ENCODE measurements around the gene POLR2L. TPM values are rescaled to one million over a fixed set of nuclear protein-coding genes. Genes with fewer than 3 reads are reported as not detected.

POLR2L gene
- polyA plus RNA-seq, 4 donors, result 84.8 to 149 (median 111) TPM

DNA sequence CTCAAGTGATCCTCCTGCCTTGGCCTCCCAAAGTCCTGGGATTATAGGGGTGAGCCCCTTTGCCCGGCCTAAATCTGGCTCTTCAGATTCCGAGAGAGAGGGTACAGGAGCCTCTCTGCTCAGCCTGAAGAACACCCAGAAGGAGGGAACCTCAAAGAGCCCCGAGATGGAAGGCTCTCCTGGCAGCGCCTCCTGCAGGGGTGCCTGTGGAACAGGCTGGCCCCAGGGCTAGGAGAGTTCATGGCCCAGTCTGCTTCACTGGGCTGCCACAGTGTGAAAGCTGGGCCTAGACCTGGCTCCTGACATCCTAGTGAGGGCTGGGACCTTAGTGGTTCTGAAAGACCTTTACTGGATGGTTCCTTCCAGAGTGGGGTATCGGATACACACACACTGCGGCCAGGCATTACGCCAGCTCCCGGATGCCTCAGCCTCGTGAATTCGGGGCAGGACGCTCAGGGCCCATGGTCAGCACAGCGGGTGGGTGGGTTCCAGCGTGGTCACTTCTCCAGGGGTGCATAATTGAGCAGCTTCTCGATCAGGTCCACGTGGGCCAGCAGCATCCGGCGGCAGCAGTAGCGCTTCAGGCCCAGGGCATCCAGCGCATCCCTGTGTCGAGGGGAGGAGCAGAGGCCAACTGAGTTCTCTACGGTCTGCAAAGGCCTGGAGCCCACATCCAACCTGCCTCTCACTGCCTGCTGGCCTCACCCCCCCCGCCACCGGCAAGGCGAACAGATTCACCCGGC is 2.3 kb downstream of the POLR2L start:
- no peak for DNase-seq (ENCODE audit: low read depth in 4 of 4, low spot score in 2 of 4)

DNA sequence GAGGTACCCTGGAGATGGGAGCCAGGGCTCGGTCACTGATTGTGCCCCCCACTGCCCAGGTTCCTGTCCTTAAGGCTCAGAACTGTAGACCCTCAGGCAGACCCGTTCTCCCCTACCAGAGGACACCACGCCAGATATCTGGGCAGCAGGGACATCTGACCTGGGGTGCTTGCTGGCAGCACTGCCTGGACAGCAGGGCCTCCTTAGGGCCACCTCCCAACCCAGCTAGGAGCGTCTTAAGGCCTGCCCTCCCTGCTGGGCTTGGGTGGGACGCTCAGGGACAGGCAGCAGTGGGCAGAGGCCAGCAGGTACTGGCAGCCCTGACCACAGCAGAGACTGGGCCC is 3.1 kb downstream of the POLR2L start:
- DNase-seq (ENCODE audit: low read depth in 4 of 4, low spot score in 2 of 4), result no peak

DNA sequence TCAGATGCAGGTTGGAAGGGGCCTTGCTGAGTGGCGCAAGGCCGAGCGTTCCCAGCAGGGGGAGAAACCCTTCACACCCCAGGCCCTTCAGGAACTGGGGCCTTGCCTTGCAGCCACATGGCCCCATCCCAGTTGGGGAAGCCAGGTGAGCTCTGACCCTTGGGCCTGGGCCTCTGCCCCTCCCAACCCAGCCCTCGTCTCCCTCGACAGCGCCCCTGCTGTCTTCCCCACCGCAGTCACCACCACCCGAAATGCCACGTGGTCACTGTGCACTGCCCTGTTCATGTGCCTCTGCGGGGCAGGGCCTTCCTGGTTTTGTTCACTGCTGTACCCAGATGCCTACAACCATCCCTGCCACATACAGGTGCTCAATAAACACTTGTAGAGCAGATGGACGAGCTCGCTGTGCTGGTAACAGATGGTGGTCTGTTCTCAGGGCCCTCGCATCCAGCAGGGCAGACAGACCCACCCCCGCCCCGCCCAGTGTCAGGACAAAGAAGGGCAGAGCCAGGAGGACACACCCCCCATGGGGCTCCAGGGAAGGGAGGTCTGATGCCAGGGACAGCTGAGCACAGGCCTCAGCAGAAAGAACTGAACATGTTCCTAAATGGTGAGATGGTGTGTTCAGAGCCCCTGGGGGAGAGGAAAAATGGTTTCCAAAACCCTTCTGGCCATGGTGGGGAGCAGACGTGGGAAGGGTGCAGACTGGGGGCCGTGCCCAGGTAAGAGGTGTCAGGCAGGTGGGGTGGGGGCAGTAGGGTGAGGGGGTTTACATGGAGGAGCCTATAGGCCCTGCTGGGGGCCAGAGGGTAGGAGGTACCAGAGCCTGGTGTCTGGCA is 3.7 kb downstream of the POLR2L start:
- DNase-seq (ENCODE audit: low read depth in 4 of 4, low spot score in 2 of 4), result no peak

- no peak for DNase-seq (ENCODE audit: low read depth in 4 of 4, low spot score in 2 of 4)
Observed at GRCh38 chr11:837990-838307, 4.4 kb downstream of the POLR2L start.

DNA sequence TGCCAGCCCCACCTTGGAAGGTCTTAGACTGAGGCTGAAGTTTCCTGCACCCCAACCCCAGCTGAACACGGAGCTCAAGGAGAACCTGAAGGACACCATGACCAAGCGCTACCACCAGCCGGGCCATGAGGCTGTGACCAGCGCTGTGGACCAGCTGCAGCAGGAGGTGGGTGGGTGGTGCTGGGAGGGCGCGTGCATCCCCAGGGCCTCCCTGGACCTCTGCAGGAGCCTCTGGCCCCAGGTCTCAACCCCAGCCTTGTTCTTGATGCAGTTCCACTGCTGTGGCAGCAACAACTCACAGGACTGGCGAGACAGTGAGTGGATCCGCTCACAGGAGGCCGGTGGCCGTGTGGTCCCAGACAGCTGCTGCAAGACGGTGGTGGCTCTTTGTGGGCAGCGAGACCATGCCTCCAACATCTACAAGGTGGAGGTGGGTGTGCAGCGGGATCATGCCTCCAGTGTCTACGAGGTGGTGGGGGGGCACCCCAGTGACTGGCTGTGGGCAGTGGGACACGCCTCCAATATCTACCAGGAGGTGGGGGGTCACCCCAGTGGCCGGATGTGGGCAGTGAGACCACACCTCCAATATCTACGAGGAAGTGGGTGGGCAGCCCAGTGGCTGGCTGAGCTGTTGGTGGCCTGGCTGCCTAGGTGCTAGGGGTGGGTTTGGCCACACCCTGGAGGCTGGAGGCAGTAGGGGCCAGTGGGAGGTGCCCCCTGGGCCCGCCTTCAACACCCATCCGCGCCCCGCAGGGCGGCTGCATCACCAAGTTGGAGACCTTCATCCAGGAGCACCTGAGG is 4.9 kb downstream of the POLR2L start:
- DNase-seq (ENCODE audit: low read depth in 4 of 4, low spot score in 2 of 4), result no peak

DNA sequence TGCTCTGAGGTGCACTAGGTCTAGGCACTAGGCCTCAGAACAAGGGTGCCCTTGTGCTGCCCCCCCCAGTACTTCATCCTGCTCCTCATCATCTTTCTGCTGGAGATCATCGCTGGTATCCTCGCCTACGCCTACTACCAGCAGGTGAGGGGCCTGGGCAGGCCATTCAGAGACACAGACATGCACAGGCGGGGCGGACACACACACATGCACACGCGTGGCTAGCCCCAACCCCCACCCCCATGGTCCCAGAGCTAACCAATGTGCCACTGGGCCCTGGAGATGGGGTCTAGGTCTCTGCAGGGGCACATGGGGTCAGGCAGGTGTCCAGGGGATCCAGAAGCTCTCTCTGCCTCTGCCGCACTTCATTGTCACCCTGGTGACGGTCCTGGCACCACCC is 5.6 kb downstream of the POLR2L start:
- DNase-seq (ENCODE audit: low read depth in 4 of 4, low spot score in 2 of 4), result no peak

- DNase-seq (ENCODE audit: low read depth in 4 of 4, low spot score in 2 of 4), result no peak
Observed at GRCh38 chr11:836274-836673, 6.1 kb downstream of the POLR2L start.

- DNase-seq (ENCODE audit: low read depth in 4 of 4, low spot score in 2 of 4), result no peak
Observed at GRCh38 chr11:834371-835316, 7.7 kb downstream of the POLR2L start.

DNA sequence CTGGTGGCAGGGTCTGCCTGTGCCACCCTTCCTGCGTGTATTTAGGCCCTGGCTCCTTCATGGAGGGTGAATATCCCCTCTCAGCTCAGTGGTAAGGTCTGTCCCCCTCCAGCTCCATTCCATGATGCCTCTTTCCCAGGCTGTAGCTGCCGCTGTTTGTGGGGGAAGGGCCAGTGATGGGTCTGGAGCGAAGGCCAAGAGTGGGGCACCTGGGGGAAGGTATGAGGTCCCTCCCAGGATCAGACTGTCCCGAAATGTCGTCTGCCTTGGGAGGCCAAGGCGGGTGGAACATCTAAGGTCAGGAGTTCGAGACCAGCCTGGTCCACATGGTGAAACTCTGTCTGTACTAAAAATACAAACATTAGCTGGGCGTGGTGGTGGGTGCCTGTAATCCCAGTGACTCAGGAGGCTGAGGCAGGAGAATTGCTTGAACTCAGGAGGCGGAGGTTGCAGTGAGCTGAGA is 8.4 kb downstream of the POLR2L start:
- no peak for DNase-seq (ENCODE audit: low read depth in 4 of 4, low spot score in 2 of 4)

DNA sequence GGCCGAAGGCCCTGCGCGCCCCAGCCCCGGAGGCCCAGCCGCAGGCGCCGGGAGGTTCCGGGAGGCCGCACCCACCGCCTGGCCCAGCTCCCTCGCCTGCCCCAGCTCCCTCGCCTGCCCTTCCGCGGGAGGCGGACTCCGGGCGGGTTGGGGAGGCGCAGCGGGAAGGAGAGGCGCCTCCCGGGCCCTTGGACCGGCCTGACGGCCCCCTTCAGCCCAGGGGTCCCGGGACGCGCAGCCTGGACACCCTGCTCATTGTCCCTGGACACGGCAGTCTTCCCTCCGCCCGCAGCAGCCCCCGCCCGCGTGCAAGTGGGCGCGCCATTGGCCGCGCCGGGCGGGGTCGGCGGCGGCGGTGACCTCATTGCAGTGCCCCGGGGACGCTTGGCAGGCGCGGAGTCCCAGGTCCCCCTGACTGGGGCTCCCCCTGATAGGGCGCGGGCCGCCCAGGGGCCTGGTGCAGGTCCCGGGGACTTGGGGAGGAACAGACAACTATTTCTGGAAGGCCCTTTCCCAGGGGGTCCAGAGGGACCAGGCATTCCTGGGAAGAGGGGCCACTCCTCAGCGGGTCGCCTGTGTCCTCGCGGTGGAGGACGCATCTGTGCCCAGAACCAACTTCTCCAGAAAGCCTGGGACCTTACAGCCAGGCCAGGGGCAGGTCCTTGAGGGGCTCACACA is 9.1 kb downstream of the POLR2L start:
- DNase-seq (ENCODE audit: low read depth in 4 of 4, low spot score in 2 of 4), result no peak

GRCh38 chr11:832529-833113 is 9.7 kb downstream of the POLR2L start, which contains the start of gene CD151:
CD151 (plus strand) TSS chr11:832952; CDS start chr11:836070, 3,118 bp downstream.
- DNase-seq (ENCODE audit: low read depth in 4 of 4, low spot score in 2 of 4), result no peak

DNA sequence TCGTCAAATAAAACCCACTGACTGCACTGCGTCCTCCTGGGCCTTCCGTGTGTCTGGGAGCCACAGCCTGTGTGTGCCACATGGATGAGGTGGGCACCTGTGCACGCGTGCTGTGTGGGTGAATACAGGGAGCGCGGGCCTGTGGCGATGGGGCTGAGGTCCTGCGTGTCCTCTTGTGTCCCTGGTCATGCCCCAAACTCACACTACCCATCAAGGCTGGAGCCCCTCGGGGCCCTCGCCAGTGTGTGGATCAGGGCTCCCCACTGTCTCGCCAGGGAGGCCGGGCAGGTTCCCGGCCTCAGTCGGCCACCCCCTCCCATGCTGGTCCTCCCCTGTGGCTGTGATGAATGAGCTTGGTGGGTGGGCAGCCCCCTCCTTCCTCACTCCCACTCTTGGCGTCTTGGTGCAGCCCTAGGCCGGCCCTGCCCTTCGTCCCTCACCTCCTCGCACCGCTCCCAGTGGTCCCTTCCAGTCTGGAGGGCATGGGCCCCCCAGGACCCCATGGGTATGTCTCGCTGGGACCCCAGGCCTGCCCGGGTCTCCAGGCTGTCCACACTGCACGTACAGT is 10.3 kb downstream of the POLR2L start:
- no peak for DNase-seq (ENCODE audit: low read depth in 4 of 4, low spot score in 2 of 4)

DNA sequence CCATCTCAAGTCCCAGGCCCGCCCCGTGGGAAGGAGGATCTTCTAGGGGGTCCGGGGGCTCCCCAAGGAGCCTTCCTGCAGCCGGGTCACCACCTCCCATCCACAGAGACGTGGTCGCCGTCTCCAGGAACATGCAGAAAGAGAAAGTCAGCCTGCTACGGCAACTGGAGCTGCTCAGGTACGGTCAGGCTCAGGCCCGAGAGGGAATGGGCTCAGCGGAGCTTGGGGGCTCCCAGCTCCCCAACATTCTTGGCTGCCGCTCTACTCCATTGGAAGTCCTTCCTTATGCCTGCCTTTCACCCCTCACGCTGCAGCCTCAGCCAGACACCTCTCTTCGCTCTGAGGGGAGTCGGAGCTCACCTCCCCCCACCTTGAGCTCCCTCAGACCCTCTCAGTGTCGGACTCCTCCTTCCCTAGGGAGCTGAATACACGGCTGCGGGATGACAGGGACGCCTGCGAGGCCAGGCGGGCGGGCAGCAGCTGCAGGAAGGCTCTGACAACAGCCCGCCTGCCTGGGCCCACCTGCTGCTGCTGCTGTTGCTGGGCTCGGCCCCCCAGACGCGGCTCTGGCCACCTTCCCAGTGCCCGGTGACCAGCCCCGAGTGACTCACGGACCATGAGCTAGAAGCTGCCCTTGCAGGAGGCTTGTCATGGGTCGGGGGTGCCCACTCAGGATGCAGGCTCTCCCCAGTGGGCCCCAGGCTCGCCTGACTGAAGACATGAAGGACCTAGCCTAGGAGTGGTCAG is 11.0 kb downstream of the POLR2L start:
- no peak for DNase-seq (ENCODE audit: low read depth in 4 of 4, low spot score in 2 of 4)

- no peak for DNase-seq (ENCODE audit: low read depth in 4 of 4, low spot score in 2 of 4)
Observed at GRCh38 chr11:830295-831117, 11.8 kb downstream of the POLR2L start.

- no peak for DNase-seq (ENCODE audit: low read depth in 4 of 4, low spot score in 2 of 4)
Observed at GRCh38 chr11:829847-830294, 12.5 kb downstream of the POLR2L start.

DNA sequence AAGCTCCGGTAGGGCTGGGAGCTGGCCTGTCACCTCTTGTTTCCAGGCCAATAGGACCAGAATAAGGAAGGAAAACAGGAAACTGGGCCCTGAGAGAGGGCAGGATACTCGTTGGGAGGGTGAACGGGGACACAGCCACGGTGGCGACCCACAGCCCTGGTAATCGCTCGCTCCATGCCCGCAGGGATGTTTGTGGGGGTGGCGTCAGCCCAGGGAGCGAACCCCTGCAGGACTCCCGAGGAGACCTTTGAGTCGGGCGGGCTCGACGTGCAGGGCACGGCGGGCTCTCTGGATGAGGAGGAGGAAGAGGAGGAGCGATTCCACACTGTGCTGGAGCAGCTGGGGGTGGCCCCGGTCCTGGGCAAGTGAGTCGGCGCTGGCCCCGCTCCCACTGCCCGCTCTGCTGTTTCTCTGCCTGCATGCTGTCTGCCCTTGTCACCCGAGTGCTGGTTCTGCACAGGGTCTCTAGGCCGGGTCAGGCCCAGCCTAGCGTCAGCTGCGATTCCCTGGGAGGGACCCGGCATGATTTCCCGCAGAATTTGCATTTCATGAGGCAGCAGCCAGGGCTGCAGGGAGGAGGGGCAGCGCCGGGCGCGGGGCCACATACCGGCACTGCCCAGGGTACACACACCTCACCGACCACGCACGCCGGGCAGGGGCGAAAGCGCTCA is 13.0 kb downstream of the POLR2L start:
- no peak for DNase-seq (ENCODE audit: low read depth in 4 of 4, low spot score in 2 of 4)

All from left renal cortex interstitium (tissue), 4 donors.